Duodenal mucosa (tissue), 2 donors: Measurements from ENCODE around the gene CXCR4.
A peak's percentile ranks its signal among the peaks of the same experiment; 100 is the strongest.

ENCODE experiments used
- H3K27ac ChIP-seq: one replicate; pipeline ENCODE4 v1.7.0; 2013; ENCODE audit warnings: low read depth, low read length
- H3K27me3 ChIP-seq, 2 donors: one replicate each; pipeline ENCODE4 v1.7.0; 2013; ENCODE audit warnings: low read length in 2 of 2, control low read depth in 1 of 2; ENCODE audit not compliant: insufficient read depth in 2 of 2, control insufficient read depth in 1 of 2
- H3K36me3 ChIP-seq, 2 donors: one replicate each; pipeline ENCODE4 v1.7.0; 2013; ENCODE audit warnings: low read length in 2 of 2, control low read depth in 1 of 2; ENCODE audit not compliant: insufficient read depth in 2 of 2, control insufficient read depth in 1 of 2
- H3K4me1 ChIP-seq, 2 donors: one replicate each; pipeline ENCODE4 v1.7.0; 2013; ENCODE audit warnings: low read length in 2 of 2, control low read depth in 1 of 2; ENCODE audit not compliant: insufficient read depth in 2 of 2, control insufficient read depth in 1 of 2
- H3K4me3 ChIP-seq, 2 donors: one replicate each; pipeline ENCODE4 v1.7.0; 2013; ENCODE audit warnings: low read length in 2 of 2, low read depth in 1 of 2
- H3K9ac ChIP-seq, 2 donors: one replicate each; pipeline ENCODE4 v1.7.0; 2013; ENCODE audit warnings: low read length in 2 of 2, low read depth in 1 of 2
- H3K9me3 ChIP-seq, 2 donors: one replicate each; pipeline ENCODE4 v1.7.0; 2013; ENCODE audit warnings: low read length in 2 of 2, control low read depth in 1 of 2; ENCODE audit not compliant: control insufficient read depth in 1 of 2

CXCR4 gene

DNA sequence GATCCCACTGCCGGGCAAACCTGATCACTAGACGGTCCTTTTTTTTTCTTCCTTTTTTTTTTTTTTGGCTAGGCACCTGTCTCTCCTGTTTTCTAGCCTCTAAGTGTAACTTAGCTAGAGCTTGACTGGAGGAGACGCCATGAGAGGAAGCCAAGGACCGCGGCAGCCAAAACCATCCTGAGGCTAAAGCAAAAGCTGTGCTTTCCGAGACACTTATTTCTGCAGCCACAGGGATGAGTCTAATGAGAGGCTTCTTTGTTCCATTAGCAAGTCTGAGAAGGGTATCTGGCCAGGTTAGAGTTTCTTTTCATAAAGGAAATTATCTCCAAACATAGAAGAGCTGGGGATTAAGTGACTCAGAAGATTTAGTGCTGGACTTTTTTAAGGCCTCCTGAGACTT, 7.3 kb upstream of the CXCR4 start:
- no peak overlapping the region for H3K27ac ChIP-seq
- H3K4me3 ChIP-seq: no peak overlapping the region
- H3K36me3 ChIP-seq: no peaks in the 10 kb centered on the region
- H3K9me3 ChIP-seq: no peaks in the 10 kb centered on the region
- no peak overlapping the region for H3K9ac ChIP-seq
- H3K4me1 ChIP-seq: peaks cover 0 to 5% of the 10 kb centered on the region in 2 donors
- H3K27me3 ChIP-seq: peaks cover 7 to 27% of the 10 kb centered on the region in 2 donors

DNA sequence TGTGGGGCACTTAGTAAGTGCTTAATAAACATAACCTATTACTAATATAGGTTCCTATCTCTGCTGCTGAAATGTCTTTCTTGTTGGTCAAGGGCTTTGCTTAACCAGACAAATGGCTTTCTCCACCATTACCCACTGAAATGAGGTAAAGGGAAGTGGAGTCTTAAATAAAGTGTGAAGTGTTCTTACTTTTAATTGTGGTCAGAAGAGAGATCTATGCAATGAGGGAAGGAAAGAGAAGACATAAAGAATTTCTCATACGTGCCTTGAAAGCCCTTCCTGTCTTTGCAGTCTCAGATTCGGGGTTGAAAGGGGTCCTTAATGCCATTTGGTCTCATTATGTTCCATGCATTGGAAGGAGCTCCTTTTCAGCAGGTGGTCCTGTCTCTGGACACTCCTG, 6.9 kb upstream of the CXCR4 start:
- Histone ChIP-seq H3K4me3 (no peak overlapping the region), H3K9me3 (no peaks in the 10 kb centered on the region), H3K9ac (no peak overlapping the region), H3K27ac (no peak overlapping the region), H3K4me1 (peaks cover 0 to 5% of the 10 kb centered on the region in 2 donors), H3K36me3 (no peaks in the 10 kb centered on the region), H3K27me3 (peaks cover 7 to 31% of the 10 kb centered on the region in 2 donors)

DNA sequence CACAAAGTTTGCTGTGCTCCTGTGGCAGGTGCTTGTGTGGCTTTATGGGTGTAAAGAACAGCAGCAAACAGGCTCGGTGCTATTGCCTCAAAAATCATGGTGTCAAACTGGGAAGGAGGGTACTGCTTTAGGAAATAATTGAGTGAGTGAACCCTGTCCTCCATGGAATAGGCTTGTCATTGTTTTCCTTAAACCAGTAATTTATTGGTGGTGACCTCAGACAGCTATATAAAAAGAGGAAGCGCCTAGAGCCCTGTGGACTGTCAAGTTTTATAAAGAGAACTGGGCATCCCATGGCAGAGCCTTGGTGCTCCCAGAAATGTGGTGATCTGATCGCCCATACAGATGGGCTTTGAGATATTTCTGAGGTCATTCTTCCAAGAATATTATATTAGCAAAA, 4.7 kb upstream of the CXCR4 start:
- no peaks in the 10 kb centered on the region for H3K36me3 ChIP-seq
- peaks cover 10 to 15% of the 10 kb centered on the region in 2 donors for H3K4me1 ChIP-seq
- H3K9ac ChIP-seq: no peak overlapping the region
- peaks cover 15 to 44% of the 10 kb centered on the region in 2 donors for H3K27me3 ChIP-seq
- no peak overlapping the region for H3K4me3 ChIP-seq
- H3K9me3 ChIP-seq: no peaks in the 10 kb centered on the region
- H3K27ac ChIP-seq: no peak overlapping the region

- Histone ChIP-seq H3K9ac (no peak overlapping the region), H3K4me3 (no peak overlapping the region), H3K4me1 (peaks cover 13 to 18% of the 10 kb centered on the region in 2 donors), H3K9me3 (no peaks in the 10 kb centered on the region), H3K27ac (no peak overlapping the region), H3K36me3 (no peaks in the 10 kb centered on the region), H3K27me3 (peaks cover 23 to 51% of the 10 kb centered on the region in 2 donors)
Observed at GRCh38 chr2:136121204-136121910, 3.4 kb upstream of the CXCR4 start.

GRCh38 chr2:136119717-136120675, 2.0 kb upstream of the CXCR4 start:
- Histone ChIP-seq H3K9me3 (no peaks in the 10 kb centered on the region), H3K36me3 (peaks cover 0 to 6% of the 10 kb centered on the region in 2 donors), H3K27me3 (peaks cover 29 to 56% of the 10 kb centered on the region in 2 donors), H3K4me1 (peaks cover 13 to 18% of the 10 kb centered on the region in 2 donors), H3K9ac (peak overlapping the region in 1 of 2 donors; percentile 24), H3K27ac (no peak overlapping the region), H3K4me3 (peak overlapping the region; percentile 50 to 73)

DNA sequence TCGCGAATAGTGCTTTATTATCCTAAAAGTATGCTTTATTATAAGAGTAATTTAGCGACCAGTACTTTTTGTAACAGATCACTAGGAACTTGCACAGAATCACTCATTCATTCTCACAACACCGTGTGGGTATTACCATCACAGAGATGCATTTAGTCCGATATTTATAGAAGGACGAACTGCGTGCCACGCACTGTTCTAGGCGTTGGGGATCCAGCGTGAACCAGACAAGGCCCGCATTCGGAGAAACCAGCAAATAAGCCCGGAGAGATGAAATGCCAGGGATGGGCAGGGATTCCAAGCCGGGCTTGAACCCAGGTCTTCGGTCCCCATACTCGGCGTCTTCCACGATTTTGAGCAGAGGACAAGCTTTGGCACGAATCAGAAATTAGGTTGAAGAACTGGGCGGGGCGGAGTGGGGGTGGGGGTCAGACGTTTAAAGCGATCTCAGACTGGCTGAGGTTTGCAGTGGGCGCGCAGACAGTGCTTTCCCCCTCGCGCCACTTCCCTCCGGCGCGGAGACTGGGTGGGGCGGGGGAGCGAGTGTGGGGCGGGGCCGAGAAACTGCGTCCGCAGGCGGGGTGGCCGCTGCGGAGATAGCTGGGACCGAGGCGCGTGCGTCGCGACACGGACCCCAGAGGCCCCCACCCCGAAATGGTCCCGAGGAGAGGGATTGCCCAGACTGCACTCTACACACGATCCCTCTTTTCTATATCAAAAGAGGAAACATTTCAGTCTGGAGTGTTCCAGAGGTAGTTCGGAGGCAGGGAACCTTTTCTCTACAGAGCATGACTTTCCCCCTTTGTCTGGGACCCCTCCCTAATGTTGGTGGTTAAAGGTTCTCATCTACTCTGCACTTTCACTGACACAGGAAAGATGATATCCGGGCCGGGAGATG, 1.1 kb upstream of the CXCR4 start:
- Histone ChIP-seq H3K9me3 (no peaks in the 10 kb centered on the region), H3K9ac (peak overlapping the region; percentile 69 to 76), H3K4me3 (peak overlapping the region; percentile 71 to 73), H3K4me1 (peaks cover 13 to 18% of the 10 kb centered on the region in 2 donors), H3K27me3 (peaks cover 30 to 56% of the 10 kb centered on the region in 2 donors), H3K27ac (no peak overlapping the region), H3K36me3 (peaks cover 0 to 8% of the 10 kb centered on the region in 2 donors)

- Histone ChIP-seq H3K27ac (peak overlapping the region; percentile 61), H3K4me1 (peaks cover 13 to 18% of the 10 kb centered on the region in 2 donors), H3K9me3 (no peaks in the 10 kb centered on the region), H3K27me3 (peaks cover 29 to 57% of the 10 kb centered on the region in 2 donors), H3K9ac (peak overlapping the region; percentile 49 to 55), H3K4me3 (peak overlapping the region; percentile 71 to 73), H3K36me3 (peaks cover 0 to 8% of the 10 kb centered on the region in 2 donors)
Observed at GRCh38 chr2:136117391-136117841, 533 bp downstream of the CXCR4 start.

DNA sequence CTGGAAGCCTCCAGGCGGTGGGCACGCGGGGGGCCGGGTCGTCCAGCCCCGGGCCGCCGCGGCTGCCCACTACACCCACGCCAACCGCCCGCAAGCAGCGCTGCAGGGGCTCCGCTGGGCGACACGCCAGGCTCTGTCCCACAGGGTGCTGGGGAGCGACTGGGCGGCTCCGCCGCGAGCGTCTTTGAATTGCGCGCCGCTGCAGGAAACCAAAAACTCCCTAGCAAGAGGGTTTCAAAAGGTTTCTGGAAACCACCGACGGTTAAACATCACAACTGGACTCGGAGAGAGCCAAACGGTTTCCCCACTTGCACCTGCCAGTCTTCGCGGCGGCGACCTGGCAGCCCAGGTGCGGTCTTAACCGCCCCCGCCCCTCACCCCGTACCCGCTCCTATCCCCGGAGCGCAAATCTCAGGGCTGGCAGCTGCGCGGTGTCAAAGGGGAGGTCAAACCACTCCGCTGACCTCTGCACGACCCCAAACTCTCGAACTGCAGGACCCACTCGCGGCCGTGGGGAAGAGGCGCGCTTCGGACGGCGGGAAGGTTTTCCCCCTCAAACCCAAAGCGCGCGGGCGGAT, 1.0 kb downstream of the CXCR4 start:
- Histone ChIP-seq H3K9me3 (no peaks in the 10 kb centered on the region), H3K27me3 (peaks cover 25 to 52% of the 10 kb centered on the region in 2 donors), H3K36me3 (peaks cover 0 to 8% of the 10 kb centered on the region in 2 donors), H3K27ac (peak overlapping the region; percentile 61), H3K9ac (peak overlapping the region; percentile 49 to 55), H3K4me3 (peak overlapping the region; percentile 71 to 73), H3K4me1 (peaks cover 13 to 18% of the 10 kb centered on the region in 2 donors)

DNA sequence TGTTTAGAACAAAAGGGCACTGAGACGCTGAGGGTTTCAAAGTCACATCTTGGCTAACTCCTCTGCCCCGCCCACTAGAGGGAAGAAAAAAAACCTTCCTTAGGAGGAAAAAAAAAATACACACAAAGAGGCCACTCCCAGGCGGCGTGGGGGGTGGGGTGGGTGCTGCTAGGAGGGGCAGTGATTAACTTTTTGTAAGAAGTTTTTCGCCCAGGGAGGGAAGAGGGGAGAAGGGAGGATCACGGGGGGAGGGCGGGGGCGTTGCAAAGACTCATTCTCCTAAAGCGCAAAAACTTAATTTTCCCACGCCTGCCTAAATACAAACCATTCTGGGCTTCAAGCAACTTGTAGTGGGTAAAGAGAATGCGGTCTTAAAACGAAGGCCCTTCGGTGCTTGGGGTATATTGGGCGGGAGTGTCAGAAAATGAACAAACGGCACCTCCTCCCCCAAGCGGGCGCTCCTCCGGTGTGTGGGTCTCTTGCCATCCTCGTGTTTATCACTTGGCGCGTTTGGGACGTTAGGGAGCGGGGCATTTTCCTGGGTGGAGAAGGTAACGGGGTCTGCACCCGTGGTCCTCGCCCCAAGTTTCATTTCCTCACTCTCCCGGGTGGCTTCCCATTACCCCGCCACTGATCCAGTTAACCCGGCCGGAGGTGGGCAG, 1.7 kb downstream of the CXCR4 start:
- H3K9me3 ChIP-seq: no peaks in the 10 kb centered on the region
- peak overlapping the region; percentile 71 to 73 for H3K4me3 ChIP-seq
- H3K4me1 ChIP-seq: peaks cover 13 to 18% of the 10 kb centered on the region in 2 donors
- H3K9ac ChIP-seq: peak overlapping the region; percentile 49 to 55
- peaks cover 0 to 8% of the 10 kb centered on the region in 2 donors for H3K36me3 ChIP-seq
- H3K27ac ChIP-seq: peak overlapping the region; percentile 61
- H3K27me3 ChIP-seq: peaks cover 29 to 48% of the 10 kb centered on the region in 2 donors
